ENCODE measurements around the gene HCST.

DNA sequence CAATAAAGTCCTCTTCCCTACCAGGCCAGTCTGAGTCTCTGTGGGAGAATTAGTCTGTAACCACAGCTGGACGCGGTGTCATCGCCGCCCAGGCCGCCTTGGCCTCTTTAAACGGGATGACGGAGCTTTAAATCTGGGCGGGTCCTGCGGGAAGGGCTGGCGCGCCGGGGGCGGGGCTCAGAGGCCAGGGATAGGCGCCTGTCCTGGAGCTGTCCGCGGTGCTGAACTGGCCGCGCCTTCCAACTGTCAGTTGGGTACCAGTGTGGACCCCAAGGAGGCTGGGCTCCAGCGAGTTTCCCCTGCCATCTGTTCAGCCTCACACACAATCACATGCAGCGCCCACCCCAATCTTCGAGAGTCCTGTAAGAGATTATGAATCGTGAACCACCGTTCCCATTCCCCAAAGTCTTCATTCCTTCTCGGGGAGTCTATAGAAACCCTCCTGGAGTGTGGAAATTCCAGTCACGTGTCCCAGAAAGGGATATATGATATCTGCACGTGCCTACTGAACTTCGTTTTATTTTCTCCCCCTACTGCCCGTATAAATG, 22.5 kb upstream of the HCST start:
- TF ChIP-seq, protein P1, sequence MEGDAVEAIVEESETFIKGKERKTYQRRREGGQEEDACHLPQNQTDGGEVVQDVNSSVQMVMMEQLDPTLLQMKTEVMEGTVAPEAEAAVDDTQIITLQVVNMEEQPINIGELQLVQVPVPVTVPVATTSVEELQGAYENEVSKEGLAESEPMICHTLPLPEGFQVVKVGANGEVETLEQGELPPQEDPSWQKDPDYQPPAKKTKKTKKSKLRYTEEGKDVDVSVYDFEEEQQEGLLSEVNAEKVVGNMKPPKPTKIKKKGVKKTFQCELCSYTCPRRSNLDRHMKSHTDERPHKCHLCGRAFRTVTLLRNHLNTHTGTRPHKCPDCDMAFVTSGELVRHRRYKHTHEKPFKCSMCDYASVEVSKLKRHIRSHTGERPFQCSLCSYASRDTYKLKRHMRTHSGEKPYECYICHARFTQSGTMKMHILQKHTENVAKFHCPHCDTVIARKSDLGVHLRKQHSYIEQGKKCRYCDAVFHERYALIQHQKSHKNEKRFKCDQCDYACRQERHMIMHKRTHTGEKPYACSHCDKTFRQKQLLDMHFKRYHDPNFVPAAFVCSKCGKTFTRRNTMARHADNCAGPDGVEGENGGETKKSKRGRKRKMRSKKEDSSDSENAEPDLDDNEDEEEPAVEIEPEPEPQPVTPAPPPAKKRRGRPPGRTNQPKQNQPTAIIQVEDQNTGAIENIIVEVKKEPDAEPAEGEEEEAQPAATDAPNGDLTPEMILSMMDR (IDR thresholded peaks at IDR 0.05) = no peak
- no peak for TF ChIP-seq EP300 (IDR thresholded peaks at IDR 0.05)
- TF ChIP-seq POLR2A (IDR thresholded peaks at IDR 0.05) = no peak
- no peak for TF ChIP-seq POLR2AphosphoS5 (IDR thresholded peaks at IDR 0.05)
